ENCODE results near the gene ZCCHC3. TPM values are rescaled to one million over a fixed set of nuclear protein-coding genes. Genes with fewer than 3 reads are reported as not detected.

Gene ZCCHC3
- total RNA-seq, 1 donor from 2014 or later = 11.8 TPM

GRCh38 chr20:276620-277495, 20.5 kb upstream of the ZCCHC3 start:
- Histone ChIP-seq H3K4me1 (peaks cover 5% of the 10 kb centered on the region), H3K27ac (replicated peaks) (no peak overlapping the region), H3K36me3 (peaks cover 38% of the 10 kb centered on the region), H3K4me3 (no peak overlapping the region), H3K27me3 (ENCODE audit: low read depth) (no peaks in the 10 kb centered on the region), H3K9me3 (replicated peaks) (no peaks in the 10 kb centered on the region)
- no peak for TF ChIP-seq CTCF (IDR thresholded peaks at IDR 0.05; ENCODE audit: borderline replicate concordance)
- intact Hi-C loops (cut with micrococcal nuclease) = no loop called here
- DNase-seq = no peak

- H3K4me3 ChIP-seq = no peak overlapping the region
- peaks cover 5% of the 10 kb centered on the region for H3K4me1 ChIP-seq
- no peaks in the 10 kb centered on the region for H3K27me3 ChIP-seq (ENCODE audit: low read depth)
- no peak overlapping the region for H3K27ac ChIP-seq (replicated peaks)
- TF ChIP-seq CTCF (IDR thresholded peaks at IDR 0.05; ENCODE audit: borderline replicate concordance) = no peak
- H3K36me3 ChIP-seq = peaks cover 38% of the 10 kb centered on the region
- intact Hi-C loops (cut with micrococcal nuclease) = no loop called here
- DNase-seq = no peak
- no peaks in the 10 kb centered on the region for H3K9me3 ChIP-seq (replicated peaks)
Observed at GRCh38 chr20:277496-277781, 19.9 kb upstream of the ZCCHC3 start.

- intact Hi-C loops (cut with micrococcal nuclease) = no loop called here
- no peaks in the 10 kb centered on the region for H3K27me3 ChIP-seq (ENCODE audit: low read depth)
- H3K4me3 ChIP-seq = no peak overlapping the region
- H3K27ac ChIP-seq (replicated peaks) = no peak overlapping the region
- H3K9me3 ChIP-seq (replicated peaks) = no peaks in the 10 kb centered on the region
- H3K36me3 ChIP-seq = peaks cover 38% of the 10 kb centered on the region
- DNase-seq = no peak
- H3K4me1 ChIP-seq = peaks cover 5% of the 10 kb centered on the region
- no peak for TF ChIP-seq CTCF (IDR thresholded peaks at IDR 0.05; ENCODE audit: borderline replicate concordance)
Observed at GRCh38 chr20:278181-278580, 19.2 kb upstream of the ZCCHC3 start.

GRCh38 chr20:278607-279571, 18.5 kb upstream of the ZCCHC3 start:
- H3K4me3 ChIP-seq = peak overlapping the region; percentile 57
- intact Hi-C loops (cut with micrococcal nuclease) = no loop called here
- peaks cover 38% of the 10 kb centered on the region for H3K36me3 ChIP-seq
- H3K27ac ChIP-seq (replicated peaks) = peak overlapping the region; percentile 37
- DNase-seq = peak; percentile 53
- H3K4me1 ChIP-seq = peaks cover 5% of the 10 kb centered on the region
- H3K9me3 ChIP-seq (replicated peaks) = no peaks in the 10 kb centered on the region
- TF ChIP-seq CTCF (IDR thresholded peaks at IDR 0.05; ENCODE audit: borderline replicate concordance) = peak; percentile 35
- no peaks in the 10 kb centered on the region for H3K27me3 ChIP-seq (ENCODE audit: low read depth)

- no peaks in the 10 kb centered on the region for H3K4me1 ChIP-seq
- H3K36me3 ChIP-seq = peaks cover 10% of the 10 kb centered on the region
- no peaks in the 10 kb centered on the region for H3K27me3 ChIP-seq (ENCODE audit: low read depth)
- no peak for TF ChIP-seq CTCF (IDR thresholded peaks at IDR 0.05; ENCODE audit: borderline replicate concordance)
- H3K9me3 ChIP-seq (replicated peaks) = no peaks in the 10 kb centered on the region
- H3K27ac ChIP-seq (replicated peaks) = no peak overlapping the region
- no peak overlapping the region for H3K4me3 ChIP-seq
- intact Hi-C loops (cut with micrococcal nuclease) = no loop called here
- DNase-seq = no peak
Observed at GRCh38 chr20:284172-284571, 13.2 kb upstream of the ZCCHC3 start.
